ENCODE results near the gene KCNJ9. TPM values are rescaled to one million over a fixed set of nuclear protein-coding genes. Genes with fewer than 3 reads are reported as not detected.

Gene KCNJ9
- total RNA-seq, 1 experiment from 2014 or later = 0.05 TPM

- no peak overlapping the region for H3K27ac ChIP-seq (ENCODE audit: low read depth, low read length)
- ChIA-PET CTCF (interaction anchor here (1.0 kb wide), 1 partner anchor 12 kb away, joined by 3 read pairs; no protein-coding TSS in a partner anchor), RAD21 (ENCODE audit: low non-redundant PET in 1 of 2, low total read pairs in 2 of 2, uncharacterized antibody in 2 of 2, unreplicated experiment in 2 of 2) (no interaction called here), POLR2A (no interaction called here)
- no peaks in the 10 kb centered on the region for H4K20me1 ChIP-seq (ENCODE audit: insufficient read depth)
- no peaks in the 10 kb centered on the region for H3K36me3 ChIP-seq (ENCODE audit: control insufficient read depth in 1 of 2, insufficient read depth in 2 of 2, low read length in 2 of 2)
- H3K4me2 ChIP-seq (ENCODE audit: low read length) = no peak overlapping the region
- H3K9me2 ChIP-seq (ENCODE audit: insufficient read depth) = 0 out of 2 replicates have a peak, but pooled peaks cover 2% of the 10 kb centered on the region
- BruUV-seq (replicated peaks) = no TSS peak
- peaks cover 15 to 29% of the 10 kb centered on the region in 2 experiments for H3K4me1 ChIP-seq (ENCODE audit: control insufficient read depth in 1 of 2, insufficient read depth in 2 of 2, low read length in 2 of 2)
- TF ChIP-seq FOSL1 (IDR thresholded peaks at IDR 0.05; ENCODE audit: low read depth) (no peak), SRF (IDR thresholded peaks at IDR 0.05; ENCODE audit: low read depth) (no peak), ATF3 (IDR thresholded peaks at IDR 0.05) (no peak), TCF7L2 (IDR thresholded peaks at IDR 0.05; ENCODE audit: borderline replicate concordance, extremely low read depth, insufficient read depth, insufficient read length) (no peak), POLR2A (IDR thresholded peaks at IDR 0.05; ENCODE audit: borderline replicate concordance, extremely low read depth, insufficient read depth, insufficient read length) (no peak), ELF1 (IDR thresholded peaks at IDR 0.05; ENCODE audit: borderline replicate concordance, low read depth) (no peak), SP1 (IDR thresholded peaks at IDR 0.05; ENCODE audit: low read depth) (no peak), CEBPB (IDR thresholded peaks at IDR 0.05; ENCODE audit: low read depth) (no peak), RAD21 (IDR thresholded peaks at IDR 0.05; ENCODE audit: low read depth) (no peak), CTCF (IDR thresholded peaks at IDR 0.05 in 2 of 3, conservative IDR thresholded peaks at IDR 0.05 in 1 of 3; ENCODE audit: borderline replicate concordance in 1 of 3, insufficient read depth in 1 of 3, low read depth in 2 of 3, low read length in 2 of 3) (no peak), EZH2 (IDR thresholded peaks at IDR 0.05) (no peak), POLR2AphosphoS5 (IDR thresholded peaks at IDR 0.05; ENCODE audit: low read depth, low read length) (no peak), JUND (IDR thresholded peaks at IDR 0.05) (no peak), REST (IDR thresholded peaks at IDR 0.05; ENCODE audit: low read depth) (no peak), ZNF274 (IDR thresholded peaks at IDR 0.05; ENCODE audit: low read depth, low read length) (no peak), EZH2phosphoT487 (IDR thresholded peaks at IDR 0.05; ENCODE audit: borderline replicate concordance) (no peak), ZFX (IDR thresholded peaks at IDR 0.05) (no peak)
- H3K79me2 ChIP-seq (ENCODE audit: insufficient read depth, low read length) = no peaks in the 10 kb centered on the region
- no peak overlapping the region for H3K4me3 ChIP-seq (replicated peaks in 1 of 2; ENCODE audit: low read depth in 1 of 2, low read length in 2 of 2)
- H3K27me3 ChIP-seq (ENCODE audit: insufficient read depth, low read length) = no peaks in the 10 kb centered on the region
- no peak overlapping the region for H2AFZ ChIP-seq (ENCODE audit: low read depth, low read length, poor library complexity, severe bottlenecking)
- no peaks in the 10 kb centered on the region for H3K9me3 ChIP-seq (ENCODE audit: control insufficient read depth in 1 of 2, insufficient read depth in 1 of 2, low read depth in 1 of 2, low read length in 2 of 2)
- no peak overlapping the region for H3K9ac ChIP-seq (ENCODE audit: low read length)
- ATAC-seq (no peak), DNase-seq (ENCODE audit: low read depth, low spot score) (no peak)
- intact Hi-C loops (cut with micrococcal nuclease) = no loop called here
Measured at GRCh38 chr1:160121388-160121787, 40.0 kb downstream of the KCNJ9 start.
